ENCODE measurements around the gene GRAP.

The GRAP gene

GRCh38 chr17:18978050-18978449 is 68.7 kb downstream of the GRAP start:
- DNase-seq (ENCODE audit: low read depth): no peak
- no peak overlapping the region for H3K4me3 ChIP-seq (ENCODE audit: low read depth, low read length)
- no peak for TF ChIP-seq CTCF (IDR thresholded peaks at IDR 0.05; ENCODE audit: insufficient read depth, low read depth, low read length, missing control alignments)

GRCh38 chr17:18977646-18978045 is 69.1 kb downstream of the GRAP start:
- DNase-seq (ENCODE audit: low read depth): no peak

GRCh38 chr17:18977021-18977420 is 69.7 kb downstream of the GRAP start:
- H3K4me3 ChIP-seq (ENCODE audit: low read depth, low read length): no peak overlapping the region
- TF ChIP-seq CTCF (IDR thresholded peaks at IDR 0.05; ENCODE audit: insufficient read depth, low read depth, low read length, missing control alignments): no peak
- no peak for DNase-seq (ENCODE audit: low read depth)

More at GRCh38 chr17:18977646-18978045, 69.1 kb downstream of the GRAP start:
- no peak for TF ChIP-seq CTCF (IDR thresholded peaks at IDR 0.05; ENCODE audit: insufficient read depth, low read depth, low read length, missing control alignments)
- no peak overlapping the region for H3K4me3 ChIP-seq (ENCODE audit: low read depth, low read length)

- no peak for DNase-seq (ENCODE audit: low read depth)
- no peak for TF ChIP-seq CTCF (IDR thresholded peaks at IDR 0.05; ENCODE audit: insufficient read depth, low read depth, low read length, missing control alignments)
- no peak overlapping the region for H3K4me3 ChIP-seq (ENCODE audit: low read depth, low read length)
Measured at GRCh38 chr17:18976201-18976600, 70.6 kb downstream of the GRAP start.

GRCh38 chr17:18975597-18975996 is 71.2 kb downstream of the GRAP start:
- no peak for DNase-seq (ENCODE audit: low read depth)
- H3K4me3 ChIP-seq (ENCODE audit: low read depth, low read length): no peak overlapping the region
- TF ChIP-seq CTCF (IDR thresholded peaks at IDR 0.05; ENCODE audit: insufficient read depth, low read depth, low read length, missing control alignments): no peak

GRCh38 chr17:18974407-18975149 is 72.2 kb downstream of the GRAP start:
- DNase-seq (ENCODE audit: low read depth): no peak
- H3K4me3 ChIP-seq (ENCODE audit: low read depth, low read length): no peak overlapping the region
- TF ChIP-seq CTCF (IDR thresholded peaks at IDR 0.05; ENCODE audit: insufficient read depth, low read depth, low read length, missing control alignments): no peak

GRCh38 chr17:18971801-18972200 is 75.0 kb downstream of the GRAP start:
- no peak overlapping the region for H3K4me3 ChIP-seq (ENCODE audit: low read depth, low read length)
- no peak for DNase-seq (ENCODE audit: low read depth)
- no peak for TF ChIP-seq CTCF (IDR thresholded peaks at IDR 0.05; ENCODE audit: insufficient read depth, low read depth, low read length, missing control alignments)

Measured in GM12865 (cell line).